ENCODE measurements around the gene RRAS.

Gene RRAS

DNA sequence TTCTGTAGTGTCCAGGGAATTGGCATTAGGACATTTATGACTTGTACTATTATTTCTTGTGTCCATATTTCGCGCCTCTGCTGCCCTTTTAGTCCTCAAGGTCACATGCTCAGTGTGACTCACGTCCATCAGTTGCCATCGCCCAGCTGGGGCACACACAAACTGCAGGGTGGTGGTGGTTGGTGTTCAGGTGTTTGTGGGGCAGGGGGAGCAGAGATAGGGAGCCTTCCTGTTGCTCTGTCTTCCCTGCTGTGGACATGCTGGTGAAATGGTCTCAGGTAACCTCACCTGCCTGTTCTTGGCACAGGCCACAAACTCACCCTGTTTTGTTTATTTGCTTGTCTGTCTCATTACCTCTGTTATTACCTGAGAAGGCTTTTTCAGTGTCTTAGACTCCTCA, 26.6 kb downstream of the RRAS start:
- no peak overlapping the region for H3K4me3 ChIP-seq (ENCODE audit: low read depth, low read length)
- TF ChIP-seq CTCF (IDR thresholded peaks at IDR 0.05; ENCODE audit: low read depth, low read length, missing control alignments), result no peak
- DNase-seq (ENCODE audit: low read depth), result no peak

DNA sequence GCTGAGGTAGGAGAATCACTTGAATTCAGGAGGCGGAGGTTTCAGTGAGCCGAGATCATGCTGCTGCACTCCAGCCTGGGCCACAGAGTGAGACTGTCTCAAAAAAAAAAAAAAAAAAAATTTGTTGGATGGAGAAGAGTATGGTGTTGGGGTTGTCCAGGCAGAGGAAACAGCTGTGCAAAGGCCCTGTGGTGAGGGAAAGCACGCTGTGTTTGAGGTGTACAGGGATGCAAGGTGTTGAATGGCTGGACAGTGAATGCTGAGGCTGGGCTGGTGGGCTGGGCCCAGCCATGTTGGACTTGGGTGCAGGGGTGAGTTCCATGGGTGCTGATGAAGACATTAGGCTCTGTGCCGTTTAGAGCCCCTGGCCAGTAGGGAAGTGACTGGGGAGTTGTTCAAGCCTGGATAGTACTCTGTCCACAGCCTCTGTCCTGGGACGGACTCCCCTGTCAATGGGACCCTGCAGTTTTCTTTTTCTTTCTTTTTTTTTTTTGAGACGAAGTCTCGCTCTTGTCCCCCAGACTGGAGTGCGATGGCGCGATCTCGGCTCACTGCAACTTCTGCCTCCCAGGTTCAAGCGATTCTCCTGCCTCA, 30.3 kb downstream of the RRAS start:
- no peak for TF ChIP-seq CTCF (IDR thresholded peaks at IDR 0.05; ENCODE audit: low read depth, low read length, missing control alignments)
- no peak overlapping the region for H3K4me3 ChIP-seq (ENCODE audit: low read depth, low read length)
- no peak for DNase-seq (ENCODE audit: low read depth)

- no peak for DNase-seq (ENCODE audit: low read depth)
- no peak for TF ChIP-seq CTCF (IDR thresholded peaks at IDR 0.05; ENCODE audit: low read depth, low read length, missing control alignments)
- no peak overlapping the region for H3K4me3 ChIP-seq (ENCODE audit: low read depth, low read length)
Observed at GRCh38 chr19:49605605-49606004, 34.3 kb downstream of the RRAS start.

GRCh38 chr19:49602806-49603205, 37.1 kb downstream of the RRAS start:
- no peak for TF ChIP-seq CTCF (IDR thresholded peaks at IDR 0.05; ENCODE audit: low read depth, low read length, missing control alignments)
- no peak for DNase-seq (ENCODE audit: low read depth)
- H3K4me3 ChIP-seq (ENCODE audit: low read depth, low read length), result no peak overlapping the region

GRCh38 chr19:49601482-49602038, 38.4 kb downstream of the RRAS start:
- H3K4me3 ChIP-seq (ENCODE audit: low read depth, low read length), result no peak overlapping the region
- TF ChIP-seq CTCF (IDR thresholded peaks at IDR 0.05; ENCODE audit: low read depth, low read length, missing control alignments), result no peak
- no peak for DNase-seq (ENCODE audit: low read depth)

DNA sequence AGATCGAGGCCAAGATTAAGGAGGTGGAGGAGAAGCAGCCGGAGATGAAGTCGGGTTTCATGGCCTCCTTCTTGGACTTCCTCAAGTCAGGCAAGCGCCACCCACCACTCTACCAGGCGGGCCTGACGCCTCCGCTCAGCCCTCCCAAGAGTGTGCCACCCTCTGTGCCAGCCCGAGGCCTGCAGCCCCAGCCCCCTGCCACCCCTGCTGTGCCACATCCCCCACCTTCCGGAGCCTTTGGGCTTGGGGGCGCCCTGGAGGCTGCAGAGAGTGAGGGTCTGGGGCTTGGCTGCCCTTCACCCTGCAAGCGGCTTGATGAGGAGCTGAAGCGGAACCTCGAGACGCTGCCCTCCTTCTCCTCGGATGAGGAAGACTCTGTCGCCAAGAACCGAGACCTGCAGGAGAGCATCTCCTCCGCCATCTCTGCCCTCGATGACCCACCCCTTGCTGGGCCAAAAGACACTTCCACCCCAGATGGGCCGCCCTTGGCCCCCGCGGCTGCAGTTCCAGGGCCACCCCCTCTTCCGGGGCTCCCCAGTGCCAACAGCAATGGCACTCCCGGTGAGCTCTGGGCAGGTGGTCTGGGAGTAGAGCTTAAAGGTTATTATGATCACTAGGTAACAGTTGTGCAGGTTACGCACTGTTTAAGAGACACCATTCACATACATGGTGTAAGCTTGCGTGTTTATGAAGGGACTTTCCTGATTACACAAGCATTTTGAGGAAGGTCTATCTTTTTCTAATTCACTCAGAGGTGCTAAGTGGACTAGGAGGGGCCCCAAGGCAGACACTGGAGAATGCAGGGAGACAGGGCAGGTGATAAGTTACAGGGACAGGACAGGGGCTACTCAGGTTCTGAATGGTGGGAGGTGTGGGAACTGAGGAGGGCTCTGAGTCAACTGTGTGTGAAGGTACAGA, 40.3 kb downstream of the RRAS start:
- DNase-seq (ENCODE audit: low read depth), result no peak
- TF ChIP-seq CTCF (IDR thresholded peaks at IDR 0.05; ENCODE audit: low read depth, low read length, missing control alignments), result no peak
- no peak overlapping the region for H3K4me3 ChIP-seq (ENCODE audit: low read depth, low read length)

Measured in GM12864 (cell line).